ENCODE measurements around the gene DNAJB9.

DNAJB9 gene

DNA sequence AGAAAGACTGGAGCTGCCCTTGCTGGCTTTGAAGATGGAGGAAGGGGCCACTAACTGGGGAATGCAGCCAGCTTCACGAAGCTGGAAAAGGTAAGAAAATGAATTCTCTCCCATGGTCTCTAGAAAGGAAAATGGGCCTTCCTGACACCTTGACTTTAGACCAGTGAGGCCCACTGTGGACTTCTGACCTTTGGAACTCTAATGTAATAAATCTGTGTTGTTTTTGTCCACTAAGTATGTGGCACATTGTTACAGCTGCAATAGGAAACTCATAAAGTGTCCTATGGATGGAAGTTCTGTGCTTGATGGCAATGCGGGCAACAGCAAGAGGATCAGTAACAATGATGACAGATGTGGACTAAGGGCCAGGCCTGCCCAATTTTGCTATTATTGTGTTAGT is 20.9 kb downstream of the DNAJB9 start:
- TF ChIP-seq, protein P1, sequence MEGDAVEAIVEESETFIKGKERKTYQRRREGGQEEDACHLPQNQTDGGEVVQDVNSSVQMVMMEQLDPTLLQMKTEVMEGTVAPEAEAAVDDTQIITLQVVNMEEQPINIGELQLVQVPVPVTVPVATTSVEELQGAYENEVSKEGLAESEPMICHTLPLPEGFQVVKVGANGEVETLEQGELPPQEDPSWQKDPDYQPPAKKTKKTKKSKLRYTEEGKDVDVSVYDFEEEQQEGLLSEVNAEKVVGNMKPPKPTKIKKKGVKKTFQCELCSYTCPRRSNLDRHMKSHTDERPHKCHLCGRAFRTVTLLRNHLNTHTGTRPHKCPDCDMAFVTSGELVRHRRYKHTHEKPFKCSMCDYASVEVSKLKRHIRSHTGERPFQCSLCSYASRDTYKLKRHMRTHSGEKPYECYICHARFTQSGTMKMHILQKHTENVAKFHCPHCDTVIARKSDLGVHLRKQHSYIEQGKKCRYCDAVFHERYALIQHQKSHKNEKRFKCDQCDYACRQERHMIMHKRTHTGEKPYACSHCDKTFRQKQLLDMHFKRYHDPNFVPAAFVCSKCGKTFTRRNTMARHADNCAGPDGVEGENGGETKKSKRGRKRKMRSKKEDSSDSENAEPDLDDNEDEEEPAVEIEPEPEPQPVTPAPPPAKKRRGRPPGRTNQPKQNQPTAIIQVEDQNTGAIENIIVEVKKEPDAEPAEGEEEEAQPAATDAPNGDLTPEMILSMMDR (IDR thresholded peaks at IDR 0.05; ENCODE audit: low read depth, low read length): no peak
- no peak for DNase-seq (ENCODE audit: low read depth in 2 of 2)
- no peak overlapping the region for H3K4me3 ChIP-seq (replicated peaks in 1 of 2; ENCODE audit: low read depth in 2 of 2, low read length in 2 of 2)

DNA sequence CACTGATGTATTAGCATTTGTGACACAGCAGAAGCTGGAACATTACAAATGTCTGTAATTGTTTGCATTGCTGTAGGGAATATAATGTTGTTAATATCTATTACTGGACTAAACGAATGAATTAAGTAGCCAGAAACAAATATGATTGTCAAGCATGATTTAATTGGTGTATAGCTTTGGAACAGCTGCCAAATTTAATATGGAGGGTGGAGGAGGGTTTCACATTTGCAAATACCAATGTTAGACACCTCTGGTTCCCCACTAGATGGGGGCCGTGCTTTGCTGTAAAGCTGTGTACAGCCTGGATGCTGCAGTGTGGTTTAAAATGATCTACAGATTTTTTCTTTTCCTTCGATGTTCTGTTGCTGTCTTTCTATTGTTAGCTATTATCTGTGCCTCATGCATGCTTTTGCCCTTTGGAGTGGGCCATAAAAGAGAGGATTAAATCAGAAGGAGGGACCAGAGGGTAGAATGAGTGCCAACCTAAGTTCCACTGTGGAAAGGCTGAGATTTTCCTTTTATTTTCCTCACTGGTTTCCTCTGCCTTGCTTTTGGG is 23.1 kb downstream of the DNAJB9 start:
- H3K4me3 ChIP-seq (replicated peaks in 1 of 2; ENCODE audit: low read depth in 2 of 2, low read length in 2 of 2): no peak overlapping the region
- TF ChIP-seq, protein P1 (IDR thresholded peaks at IDR 0.05; ENCODE audit: low read depth, low read length): peak; percentile 22
- DNase-seq (ENCODE audit: low read depth in 2 of 2): peak; percentile 26 to 36

DNA sequence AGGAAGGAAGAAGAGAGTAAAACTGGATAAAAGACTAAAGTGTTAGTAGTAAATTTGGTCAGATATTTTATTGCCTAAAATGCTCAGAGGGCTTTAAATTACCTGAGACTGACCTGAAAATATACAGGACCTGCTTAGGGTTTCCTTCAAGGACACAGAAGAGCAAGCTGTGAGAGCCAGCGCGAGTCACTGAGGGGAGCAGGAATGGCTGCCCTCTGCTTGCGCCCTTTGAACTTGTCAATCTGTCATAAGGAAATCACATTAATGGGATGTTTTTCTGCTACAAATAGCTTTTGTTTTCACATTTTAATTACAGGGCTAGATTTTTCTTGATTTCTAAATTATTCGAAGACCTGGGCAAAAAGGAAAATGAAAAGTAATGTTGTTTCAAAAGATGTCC is 26.9 kb downstream of the DNAJB9 start:
- no peak overlapping the region for H3K4me3 ChIP-seq (replicated peaks in 1 of 2; ENCODE audit: low read depth in 2 of 2, low read length in 2 of 2)
- TF ChIP-seq, protein P1 (IDR thresholded peaks at IDR 0.05; ENCODE audit: low read depth, low read length): no peak
- no peak for DNase-seq (ENCODE audit: low read depth in 2 of 2)

DNA sequence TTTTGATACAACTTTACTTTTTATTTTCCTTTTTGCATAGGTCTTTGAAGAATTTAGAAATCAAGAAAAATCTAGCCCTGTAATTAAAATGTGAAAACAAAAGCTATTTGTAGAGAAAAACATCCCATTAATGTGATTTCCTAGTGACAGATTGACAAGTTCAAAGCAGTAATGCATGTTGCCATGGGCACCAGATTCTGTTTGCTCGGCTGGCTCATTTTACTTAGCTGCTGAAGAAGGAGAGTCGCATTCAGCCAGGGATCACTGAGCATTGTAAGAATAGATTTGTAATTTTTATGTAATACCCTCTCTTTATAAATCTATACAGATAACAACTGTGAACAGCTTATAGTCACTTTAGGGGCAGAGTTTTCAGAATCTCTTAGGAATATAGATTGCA is 28.5 kb downstream of the DNAJB9 start:
- TF ChIP-seq, protein P1 (IDR thresholded peaks at IDR 0.05; ENCODE audit: low read depth, low read length): no peak
- no peak overlapping the region for H3K4me3 ChIP-seq (replicated peaks in 1 of 2; ENCODE audit: low read depth in 2 of 2, low read length in 2 of 2)
- no peak for DNase-seq (ENCODE audit: low read depth in 2 of 2)

DNA sequence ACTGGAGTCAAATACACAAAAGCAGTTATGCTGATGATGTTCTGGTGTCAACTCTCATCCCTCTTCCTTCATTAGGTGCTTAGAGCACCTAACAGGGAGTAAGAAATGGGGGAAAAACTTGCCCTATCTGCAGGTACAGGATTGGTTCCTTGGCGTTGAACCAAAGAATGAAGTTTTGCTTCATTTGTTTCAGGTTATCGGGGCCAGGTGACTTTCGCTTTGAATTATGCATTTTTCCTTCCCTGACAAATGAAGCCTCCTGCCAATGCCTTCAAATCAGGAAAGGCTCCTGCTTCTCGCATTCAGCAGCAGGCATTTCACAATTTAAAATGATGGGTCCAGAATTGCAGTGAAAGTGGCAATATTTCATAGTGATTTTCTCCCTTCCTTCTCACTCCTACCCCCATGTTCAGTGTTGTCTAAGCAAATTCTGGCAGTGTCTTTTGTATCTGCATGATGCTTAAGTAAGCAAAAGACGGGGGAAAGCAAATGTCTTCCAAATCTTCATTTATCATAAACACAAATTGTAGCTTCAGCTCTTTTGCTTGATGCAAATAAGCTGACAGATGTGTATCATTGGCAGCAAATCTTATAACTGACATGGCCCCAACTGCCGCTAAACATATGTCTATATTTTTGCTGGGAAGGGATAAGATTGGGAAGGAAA is 29.4 kb downstream of the DNAJB9 start:
- TF ChIP-seq, protein P1 (IDR thresholded peaks at IDR 0.05; ENCODE audit: low read depth, low read length): no peak
- H3K4me3 ChIP-seq (replicated peaks in 1 of 2; ENCODE audit: low read depth in 2 of 2, low read length in 2 of 2): no peak overlapping the region
- no peak for DNase-seq (ENCODE audit: low read depth in 2 of 2)

DNA sequence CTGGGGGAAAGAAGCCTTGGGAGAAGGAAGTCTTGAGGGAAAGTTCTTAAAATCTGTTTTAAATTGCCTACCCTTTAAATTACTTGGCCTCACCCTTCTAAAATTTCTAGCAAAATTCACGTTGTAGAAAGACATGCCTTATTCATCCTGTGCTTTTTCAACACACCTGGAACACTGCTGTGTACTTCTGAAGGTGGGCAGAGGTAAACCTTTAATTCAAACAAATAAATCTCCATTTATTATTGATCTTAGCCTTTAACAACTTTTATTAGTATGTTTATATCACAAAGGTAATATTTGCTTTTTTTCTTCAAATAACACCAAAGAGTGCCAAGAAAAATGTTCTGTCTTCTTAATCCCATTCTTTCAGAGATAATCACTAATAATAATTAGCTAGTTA is 30.7 kb downstream of the DNAJB9 start:
- H3K4me3 ChIP-seq (replicated peaks in 1 of 2; ENCODE audit: low read depth in 2 of 2, low read length in 2 of 2): no peak overlapping the region
- DNase-seq (ENCODE audit: low read depth in 2 of 2): no peak
- TF ChIP-seq, protein P1 (IDR thresholded peaks at IDR 0.05; ENCODE audit: low read depth, low read length): no peak
